ENCODE results near the gene UBE3C. TPM values are rescaled to one million over a fixed set of nuclear protein-coding genes. Genes with fewer than 3 reads are reported as not detected.

The UBE3C gene
- total RNA-seq, 1 experiment from 2014 or later: 81.1 TPM

GRCh38 chr7:157235357-157236333, 96.9 kb downstream of the UBE3C start:
- intact Hi-C loops (cut with micrococcal nuclease; ENCODE audit: unreplicated experiment): loop anchor here (10.0 kb wide), 1 partner anchor 261 kb away; no protein-coding TSS in a partner anchor
- Mint-ChIP-seq H3K27me3 (ENCODE audit: unreplicated experiment) (no peaks in the 10 kb centered on the region), H3K9me3 (ENCODE audit: low read depth, unreplicated experiment) (no peaks in the 10 kb centered on the region), H3K4me1 (ENCODE audit: low read depth, unreplicated experiment) (no peaks in the 10 kb centered on the region), H3K4me3 (ENCODE audit: low read depth, unreplicated experiment) (no peak overlapping the region), H3K36me3 (ENCODE audit: insufficient read depth, unreplicated experiment) (peaks cover 46% of the 10 kb centered on the region), H3K27ac (ENCODE audit: unreplicated experiment) (no peak overlapping the region)
- TF ChIP-seq, protein P1, sequence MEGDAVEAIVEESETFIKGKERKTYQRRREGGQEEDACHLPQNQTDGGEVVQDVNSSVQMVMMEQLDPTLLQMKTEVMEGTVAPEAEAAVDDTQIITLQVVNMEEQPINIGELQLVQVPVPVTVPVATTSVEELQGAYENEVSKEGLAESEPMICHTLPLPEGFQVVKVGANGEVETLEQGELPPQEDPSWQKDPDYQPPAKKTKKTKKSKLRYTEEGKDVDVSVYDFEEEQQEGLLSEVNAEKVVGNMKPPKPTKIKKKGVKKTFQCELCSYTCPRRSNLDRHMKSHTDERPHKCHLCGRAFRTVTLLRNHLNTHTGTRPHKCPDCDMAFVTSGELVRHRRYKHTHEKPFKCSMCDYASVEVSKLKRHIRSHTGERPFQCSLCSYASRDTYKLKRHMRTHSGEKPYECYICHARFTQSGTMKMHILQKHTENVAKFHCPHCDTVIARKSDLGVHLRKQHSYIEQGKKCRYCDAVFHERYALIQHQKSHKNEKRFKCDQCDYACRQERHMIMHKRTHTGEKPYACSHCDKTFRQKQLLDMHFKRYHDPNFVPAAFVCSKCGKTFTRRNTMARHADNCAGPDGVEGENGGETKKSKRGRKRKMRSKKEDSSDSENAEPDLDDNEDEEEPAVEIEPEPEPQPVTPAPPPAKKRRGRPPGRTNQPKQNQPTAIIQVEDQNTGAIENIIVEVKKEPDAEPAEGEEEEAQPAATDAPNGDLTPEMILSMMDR (IDR thresholded peaks at IDR 0.05; ENCODE audit: unreplicated experiment): no peak
- DNase-seq: no peak
- CTCF ChIA-PET: no interaction called here
- BruUV-seq (replicated peaks): no TSS peak

DNA sequence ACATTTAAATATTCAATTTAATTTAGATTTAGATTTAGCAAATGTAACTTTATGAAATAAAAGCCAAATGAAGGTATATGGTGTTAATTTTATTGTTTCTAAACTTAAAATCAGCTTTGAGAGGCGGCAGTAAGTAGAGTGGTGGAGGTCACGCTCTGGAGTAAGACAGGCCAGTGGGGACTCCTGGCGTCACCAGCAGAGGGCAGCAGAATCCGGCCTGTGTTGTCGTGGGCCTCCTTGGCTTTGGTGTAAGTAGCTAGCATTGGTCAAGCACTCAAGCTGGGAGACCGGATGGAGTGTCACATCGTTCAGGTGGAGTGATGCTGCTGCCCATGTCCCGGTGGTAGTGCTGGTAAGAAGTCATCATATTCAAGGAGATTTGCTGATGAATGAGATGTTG, 99.4 kb downstream of the UBE3C start:
- Mint-ChIP-seq H3K36me3 (ENCODE audit: insufficient read depth, unreplicated experiment) (peaks cover 42% of the 10 kb centered on the region), H3K4me1 (ENCODE audit: low read depth, unreplicated experiment) (no peaks in the 10 kb centered on the region), H3K4me3 (ENCODE audit: low read depth, unreplicated experiment) (no peak overlapping the region), H3K27me3 (ENCODE audit: unreplicated experiment) (no peaks in the 10 kb centered on the region), H3K27ac (ENCODE audit: unreplicated experiment) (peak overlapping the region; percentile 2), H3K9me3 (ENCODE audit: low read depth, unreplicated experiment) (no peaks in the 10 kb centered on the region)
- no TSS peak for BruUV-seq (replicated peaks)
- CTCF ChIA-PET: no interaction called here
- TF ChIP-seq, protein P1 (IDR thresholded peaks at IDR 0.05; ENCODE audit: unreplicated experiment): peak; percentile 59
- intact Hi-C loops (cut with micrococcal nuclease; ENCODE audit: unreplicated experiment): loop anchor here (10.0 kb wide), 1 partner anchor 263 kb away; no protein-coding TSS in a partner anchor
- peak; percentile 44 for DNase-seq

DNA sequence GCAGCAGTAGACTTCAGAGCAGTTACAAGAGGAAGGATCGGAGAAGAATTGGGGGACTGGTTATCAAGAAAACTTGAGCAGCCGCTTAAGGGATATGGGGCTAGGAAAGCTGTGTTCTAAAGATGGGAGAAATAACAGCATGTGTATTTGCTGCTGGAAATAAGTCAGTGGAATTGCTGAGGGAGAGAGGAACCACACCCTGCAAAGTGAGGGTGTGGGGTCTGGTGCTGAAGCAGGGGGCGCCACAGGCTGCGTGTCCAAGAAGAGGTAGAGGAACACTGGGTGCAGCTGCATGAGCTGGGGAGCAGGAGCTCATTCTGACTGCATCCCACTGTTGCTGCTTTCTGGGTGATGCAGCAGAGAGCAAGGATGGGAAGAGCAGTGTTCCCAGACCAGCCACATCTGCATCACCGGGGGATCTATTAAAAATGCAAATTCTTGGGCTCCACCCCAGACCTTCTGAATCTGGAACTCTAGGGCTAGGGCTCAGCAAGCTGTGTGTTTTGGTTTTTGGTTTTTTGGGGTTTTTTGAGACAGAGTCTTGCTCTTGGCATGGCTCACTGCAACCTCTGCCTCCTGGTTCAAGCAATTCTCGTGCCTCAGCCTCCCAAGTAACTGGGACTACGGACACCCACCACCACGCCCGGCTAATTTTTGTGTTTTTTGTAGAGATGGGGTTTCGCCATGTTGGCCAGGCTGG, 101.0 kb downstream of the UBE3C start:
- TF ChIP-seq, protein P1 (IDR thresholded peaks at IDR 0.05; ENCODE audit: unreplicated experiment): no peak
- CTCF ChIA-PET: no interaction called here
- intact Hi-C loops (cut with micrococcal nuclease; ENCODE audit: unreplicated experiment): loop anchor here (10.0 kb wide), 1 partner anchor 265 kb away; no protein-coding TSS in a partner anchor
- DNase-seq: no peak
- no TSS peak for BruUV-seq (replicated peaks)
- H3K4me1 Mint-ChIP-seq (ENCODE audit: low read depth, unreplicated experiment): no peaks in the 10 kb centered on the region
- peak overlapping the region; percentile 13 for H3K27ac Mint-ChIP-seq (ENCODE audit: unreplicated experiment)
- no peak overlapping the region for H3K4me3 Mint-ChIP-seq (ENCODE audit: low read depth, unreplicated experiment)
- H3K27me3 Mint-ChIP-seq (ENCODE audit: unreplicated experiment): no peaks in the 10 kb centered on the region
- H3K36me3 Mint-ChIP-seq (ENCODE audit: insufficient read depth, unreplicated experiment): peaks cover 36% of the 10 kb centered on the region
- H3K9me3 Mint-ChIP-seq (ENCODE audit: low read depth, unreplicated experiment): no peaks in the 10 kb centered on the region

- intact Hi-C loops (cut with micrococcal nuclease; ENCODE audit: unreplicated experiment): no loop called here
- Mint-ChIP-seq H3K27ac (ENCODE audit: unreplicated experiment) (no peak overlapping the region), H3K4me1 (ENCODE audit: low read depth, unreplicated experiment) (no peaks in the 10 kb centered on the region), H3K36me3 (ENCODE audit: insufficient read depth, unreplicated experiment) (peaks cover 40% of the 10 kb centered on the region), H3K9me3 (ENCODE audit: low read depth, unreplicated experiment) (no peaks in the 10 kb centered on the region), H3K4me3 (ENCODE audit: low read depth, unreplicated experiment) (no peak overlapping the region), H3K27me3 (ENCODE audit: unreplicated experiment) (no peaks in the 10 kb centered on the region)
- CTCF ChIA-PET: interaction anchor here (0.6 kb wide), 1 partner anchor 251 kb away, joined by 4 read pairs; no protein-coding TSS in a partner anchor
- BruUV-seq (replicated peaks): no TSS peak
- no peak for DNase-seq
- TF ChIP-seq, protein P1 (IDR thresholded peaks at IDR 0.05; ENCODE audit: unreplicated experiment): no peak
Observed at GRCh38 chr7:157241631-157242030, 102.9 kb downstream of the UBE3C start.
